Measurements from ENCODE around the gene MSH2.
"Not testable (repeated sequence)": the region's sequence is repeated elsewhere in the genome, so short reads cannot be mapped to it uniquely, and the experiment has no call there.

Gene MSH2

GRCh38 chr2:47414682-47415458, 11.9 kb downstream of the MSH2 start:
- Histone ChIP-seq H3K4me3 (ENCODE audit: low read length) (no peak overlapping the region), H4K20me1 (ENCODE audit: insufficient read depth, low read length) (no peaks in the 10 kb centered on the region), H3K9me2 (replicated peaks; ENCODE audit: insufficient read depth, low read length) (no peaks in the 10 kb centered on the region), H3K36me3 (replicated peaks; ENCODE audit: insufficient read depth, low read length) (peaks cover 5% of the 10 kb centered on the region; the same call in 1 of the 2 replicates), H3K9ac (ENCODE audit: low read length) (no peak overlapping the region), H3F3A (ENCODE audit: insufficient read depth, low read length) (no peaks in the 10 kb centered on the region), H3K27me3 (replicated peaks; ENCODE audit: insufficient read depth, low read length) (no peaks in the 10 kb centered on the region), H3K79me2 (ENCODE audit: low read length) (no peaks in the 10 kb centered on the region), H3K4me2 (ENCODE audit: low read depth, low read length) (no peak overlapping the region), H2AFZ (ENCODE audit: low read length) (no peak overlapping the region), H3K4me1 (ENCODE audit: low read length) (no peaks in the 10 kb centered on the region), H3K27ac (ENCODE audit: low read length) (no peak overlapping the region), H3K9me3 (replicated peaks; ENCODE audit: insufficient read depth, low read length) (no peaks in the 10 kb centered on the region)
- TF ChIP-seq EZH2phosphoT487 (IDR thresholded peaks at IDR 0.05; ENCODE audit: low read length) (no peak), EZH2 (optimal IDR thresholded peaks at IDR 0.05; ENCODE audit: low read depth, low read length) (no peak)
- TF ChIP-seq, protein P1, sequence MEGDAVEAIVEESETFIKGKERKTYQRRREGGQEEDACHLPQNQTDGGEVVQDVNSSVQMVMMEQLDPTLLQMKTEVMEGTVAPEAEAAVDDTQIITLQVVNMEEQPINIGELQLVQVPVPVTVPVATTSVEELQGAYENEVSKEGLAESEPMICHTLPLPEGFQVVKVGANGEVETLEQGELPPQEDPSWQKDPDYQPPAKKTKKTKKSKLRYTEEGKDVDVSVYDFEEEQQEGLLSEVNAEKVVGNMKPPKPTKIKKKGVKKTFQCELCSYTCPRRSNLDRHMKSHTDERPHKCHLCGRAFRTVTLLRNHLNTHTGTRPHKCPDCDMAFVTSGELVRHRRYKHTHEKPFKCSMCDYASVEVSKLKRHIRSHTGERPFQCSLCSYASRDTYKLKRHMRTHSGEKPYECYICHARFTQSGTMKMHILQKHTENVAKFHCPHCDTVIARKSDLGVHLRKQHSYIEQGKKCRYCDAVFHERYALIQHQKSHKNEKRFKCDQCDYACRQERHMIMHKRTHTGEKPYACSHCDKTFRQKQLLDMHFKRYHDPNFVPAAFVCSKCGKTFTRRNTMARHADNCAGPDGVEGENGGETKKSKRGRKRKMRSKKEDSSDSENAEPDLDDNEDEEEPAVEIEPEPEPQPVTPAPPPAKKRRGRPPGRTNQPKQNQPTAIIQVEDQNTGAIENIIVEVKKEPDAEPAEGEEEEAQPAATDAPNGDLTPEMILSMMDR (IDR thresholded peaks at IDR 0.05; ENCODE audit: low read length), result no peak
- no peak for DNase-seq

GRCh38 chr2:47420214-47420613, 17.3 kb downstream of the MSH2 start:
- Histone ChIP-seq H4K20me1 (ENCODE audit: insufficient read depth, low read length) (no peaks in the 10 kb centered on the region), H3F3A (ENCODE audit: insufficient read depth, low read length) (no peaks in the 10 kb centered on the region), H2AFZ (ENCODE audit: low read length) (no peak overlapping the region), H3K9me2 (replicated peaks; ENCODE audit: insufficient read depth, low read length) (no peaks in the 10 kb centered on the region), H3K79me2 (ENCODE audit: low read length) (no peaks in the 10 kb centered on the region), H3K9me3 (replicated peaks; ENCODE audit: insufficient read depth, low read length) (no peaks in the 10 kb centered on the region), H3K27ac (ENCODE audit: low read length) (no peak overlapping the region), H3K9ac (ENCODE audit: low read length) (no peak overlapping the region), H3K27me3 (replicated peaks; ENCODE audit: insufficient read depth, low read length) (no peaks in the 10 kb centered on the region), H3K4me2 (ENCODE audit: low read depth, low read length) (no peak overlapping the region), H3K4me3 (ENCODE audit: low read length) (no peak overlapping the region), H3K36me3 (replicated peaks; ENCODE audit: insufficient read depth, low read length) (no peaks in the 10 kb centered on the region; the same call in 1 of the 2 replicates), H3K4me1 (ENCODE audit: low read length) (no peaks in the 10 kb centered on the region)
- no peak for DNase-seq
- no peak for TF ChIP-seq EZH2 (optimal IDR thresholded peaks at IDR 0.05; ENCODE audit: low read depth, low read length)
- no peak for TF ChIP-seq EZH2phosphoT487 (IDR thresholded peaks at IDR 0.05; ENCODE audit: low read length)
- TF ChIP-seq, protein P1 (IDR thresholded peaks at IDR 0.05; ENCODE audit: low read length), result no peak

GRCh38 chr2:47420683-47421082, 17.7 kb downstream of the MSH2 start:
- H3K9ac ChIP-seq (ENCODE audit: low read length); H4K20me1 ChIP-seq (ENCODE audit: insufficient read depth, low read length); H3K79me2 ChIP-seq (ENCODE audit: low read length); H3K4me3 ChIP-seq (ENCODE audit: low read length); H3K4me1 ChIP-seq (ENCODE audit: low read length); H2AFZ ChIP-seq (ENCODE audit: low read length); H3K36me3 ChIP-seq (replicated peaks; ENCODE audit: insufficient read depth, low read length); H3K27me3 ChIP-seq (replicated peaks; ENCODE audit: insufficient read depth, low read length); DNase-seq; H3K9me2 ChIP-seq (replicated peaks; ENCODE audit: insufficient read depth, low read length); H3F3A ChIP-seq (ENCODE audit: insufficient read depth, low read length); H3K4me2 ChIP-seq (ENCODE audit: low read depth, low read length); H3K27ac ChIP-seq (ENCODE audit: low read length); H3K9me3 ChIP-seq (replicated peaks; ENCODE audit: insufficient read depth, low read length): not testable (repeated sequence)

DNA sequence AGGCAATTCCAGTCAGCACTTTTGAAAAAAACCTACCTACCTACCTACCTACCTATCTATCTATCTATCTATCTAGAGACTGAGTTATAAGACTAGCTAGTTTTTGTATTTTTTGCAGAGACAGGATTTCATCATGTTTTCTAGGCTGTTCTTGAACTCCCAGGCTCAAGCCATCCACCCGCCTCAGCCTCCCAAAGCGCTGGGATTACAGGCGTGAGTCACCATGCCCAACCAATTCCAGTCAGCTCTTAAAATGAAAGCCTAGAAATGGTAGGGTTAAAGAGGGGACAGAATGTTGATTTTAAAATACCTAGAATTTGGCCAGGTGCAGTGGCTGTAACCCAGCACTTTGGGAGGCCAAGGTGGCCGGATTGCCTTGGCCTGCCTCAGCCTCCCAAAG, 19.1 kb downstream of the MSH2 start:
- H3K79me2 ChIP-seq (ENCODE audit: low read length), result no peaks in the 10 kb centered on the region
- no peaks in the 10 kb centered on the region for H3K9me2 ChIP-seq (replicated peaks; ENCODE audit: insufficient read depth, low read length)
- DNase-seq, result no peak
- no peaks in the 10 kb centered on the region for H3K27me3 ChIP-seq (replicated peaks; ENCODE audit: insufficient read depth, low read length)
- H3K36me3 ChIP-seq (replicated peaks; ENCODE audit: insufficient read depth, low read length), result no peaks in the 10 kb centered on the region; the same call in 1 of the 2 replicates
- H3K9me3 ChIP-seq (replicated peaks; ENCODE audit: insufficient read depth, low read length), result no peaks in the 10 kb centered on the region
- H3K4me1 ChIP-seq (ENCODE audit: low read length), result no peaks in the 10 kb centered on the region
- H3K9ac ChIP-seq (ENCODE audit: low read length), result no peak overlapping the region
- H3K4me2 ChIP-seq (ENCODE audit: low read depth, low read length), result no peak overlapping the region
- no peak overlapping the region for H3K27ac ChIP-seq (ENCODE audit: low read length)
- H3F3A ChIP-seq (ENCODE audit: insufficient read depth, low read length), result no peaks in the 10 kb centered on the region
- TF ChIP-seq EZH2 (optimal IDR thresholded peaks at IDR 0.05; ENCODE audit: low read depth, low read length) (no peak), EZH2phosphoT487 (IDR thresholded peaks at IDR 0.05; ENCODE audit: low read length) (no peak)
- TF ChIP-seq, protein P1 (IDR thresholded peaks at IDR 0.05; ENCODE audit: low read length), result no peak
- no peaks in the 10 kb centered on the region for H4K20me1 ChIP-seq (ENCODE audit: insufficient read depth, low read length)
- H3K4me3 ChIP-seq (ENCODE audit: low read length), result no peak overlapping the region
- no peak overlapping the region for H2AFZ ChIP-seq (ENCODE audit: low read length)

Measured in MM.1S (cell line).